Fibroblast of the aortic adventitia (primary cell): ENCODE results near the gene GYS2. TPM values are rescaled to one million over a fixed set of nuclear protein-coding genes. Genes with fewer than 3 reads are reported as not detected.

ENCODE experiments used
- DNase-seq: peaks from one replicate; pipeline ENCODE4 v3.0.0-alpha.2; 2010; ENCODE audit warnings: low read depth
- H3K4me3 ChIP-seq: 2 replicates; pipeline ENCODE4 v1.5.1; 2011; ENCODE audit warnings: low read depth, mild to moderate bottlenecking, control low read depth, low read length, moderate library complexity
- CTCF ChIP-seq: IDR thresholded peaks from 2 replicates; pipeline ENCODE4 v1.5.1; 2011; ENCODE audit warnings: mild to moderate bottlenecking, low read length, control low read depth, inconsistent platforms; ENCODE audit not compliant: insufficient read depth
- total RNA-seq: library from RNA; depleted of rRNA; stranded (reverse); fragments of >200 nt; gene quantifications from 2 replicates; pipeline ENCODE4 v1.2.3, GENCODE V29; 2012; ENCODE audit warnings: low replicate concordance

Gene GYS2
- total RNA-seq, 1 donor: not detected

DNA sequence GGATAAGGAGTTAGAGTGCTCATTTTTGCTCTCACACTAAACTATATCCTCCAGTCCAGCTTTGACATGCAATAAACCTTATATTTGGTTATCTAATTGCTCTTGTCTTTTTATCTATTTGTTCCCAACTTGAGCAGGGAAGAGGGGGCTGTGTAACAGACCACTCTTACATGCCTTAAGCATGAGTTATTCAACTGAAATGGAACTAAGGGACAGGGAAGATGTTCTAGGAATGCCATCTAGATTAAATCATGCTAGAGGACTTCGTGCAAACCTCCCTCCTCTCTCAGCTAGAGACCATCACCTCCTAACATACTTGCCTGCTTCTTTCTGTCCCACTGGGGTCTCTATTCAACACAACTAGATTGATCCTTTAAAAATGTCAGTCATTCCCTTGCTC lies 57.9 kb downstream of the GYS2 start:
- TF ChIP-seq CTCF: no peak
- no peak overlapping the region for H3K4me3 ChIP-seq
- no peak for DNase-seq

DNA sequence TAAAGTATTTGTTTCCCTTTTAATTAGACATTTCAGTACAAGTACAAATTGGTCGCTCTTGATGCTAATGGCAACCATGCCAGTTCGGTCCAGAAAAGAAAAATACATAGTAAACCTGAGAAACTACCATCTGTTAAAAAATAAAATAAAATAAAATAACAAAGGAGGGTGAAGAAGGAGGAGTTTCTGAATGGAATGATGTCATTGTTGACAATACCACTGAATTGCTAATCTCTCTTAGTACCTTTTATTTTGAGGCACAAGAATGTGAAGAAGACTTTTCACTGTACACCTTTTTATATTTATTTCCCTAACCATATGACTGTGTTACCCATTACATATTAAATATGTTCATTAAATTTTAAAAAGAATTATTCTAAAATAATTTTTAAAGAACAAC lies 59.1 kb downstream of the GYS2 start:
- DNase-seq: no peak
- no peak overlapping the region for H3K4me3 ChIP-seq
- TF ChIP-seq CTCF: no peak

- TF ChIP-seq CTCF: no peak
- DNase-seq: no peak
Observed at GRCh38 chr12:21543151-21543550, 61.5 kb downstream of the GYS2 start.

GRCh38 chr12:21542403-21542802 lies 62.2 kb downstream of the GYS2 start:
- no peak for TF ChIP-seq CTCF
- no peak for DNase-seq
- no peak overlapping the region for H3K4me3 ChIP-seq

More at GRCh38 chr12:21543151-21543550, 61.5 kb downstream of the GYS2 start:
- no peak overlapping the region for H3K4me3 ChIP-seq

- H3K4me3 ChIP-seq: no peak overlapping the region
- no peak for DNase-seq
- no peak for TF ChIP-seq CTCF
Observed at GRCh38 chr12:21541773-21542172, 62.9 kb downstream of the GYS2 start.

GRCh38 chr12:21539797-21540196 lies 64.8 kb downstream of the GYS2 start:
- DNase-seq: no peak
- no peak overlapping the region for H3K4me3 ChIP-seq
- no peak for TF ChIP-seq CTCF

GRCh38 chr12:21538061-21538653 lies 66.5 kb downstream of the GYS2 start:
- no peak overlapping the region for H3K4me3 ChIP-seq
- TF ChIP-seq CTCF: no peak
- DNase-seq: no peak
